Activated naive CD8-positive, alpha-beta T cell (primary cell): Measurements from ENCODE around the gene SYNE3.

Source experiments
- H3K27ac Mint-ChIP-seq: one replicate; pipeline ENCODE4 v1.8.0; 2021; ENCODE audit warnings: mixed read lengths
- H3K27me3 Mint-ChIP-seq: one replicate; pipeline ENCODE4 v1.8.0; 2021; ENCODE audit warnings: mixed read lengths
- H3K36me3 Mint-ChIP-seq: one replicate; pipeline ENCODE4 v1.8.0; 2021; ENCODE audit warnings: mixed read lengths
- H3K4me1 Mint-ChIP-seq: one replicate; pipeline ENCODE4 v1.8.0; 2021; ENCODE audit warnings: low read depth, mixed read lengths
- H3K4me3 Mint-ChIP-seq: one replicate; pipeline ENCODE4 v1.8.0; 2021; ENCODE audit warnings: mild to moderate bottlenecking, mixed read lengths
- H3K9me3 Mint-ChIP-seq: one replicate; pipeline ENCODE4 v1.8.0; 2021; ENCODE audit warnings: low read depth, mixed read lengths

The SYNE3 gene

GRCh38 chr14:95486875-95487668 is 29.4 kb downstream of the SYNE3 start:
- Mint-ChIP-seq H3K36me3 (peaks cover 7% of the 10 kb centered on the region), H3K27ac (peak overlapping the region; percentile 66), H3K4me1 (peaks cover 40% of the 10 kb centered on the region), H3K27me3 (no peaks in the 10 kb centered on the region), H3K9me3 (no peaks in the 10 kb centered on the region), H3K4me3 (no peak overlapping the region)

- H3K4me1 Mint-ChIP-seq: peaks cover 40% of the 10 kb centered on the region
- H3K27me3 Mint-ChIP-seq: no peaks in the 10 kb centered on the region
- H3K36me3 Mint-ChIP-seq: no peaks in the 10 kb centered on the region
- no peak overlapping the region for H3K27ac Mint-ChIP-seq
- H3K4me3 Mint-ChIP-seq: no peak overlapping the region
- no peaks in the 10 kb centered on the region for H3K9me3 Mint-ChIP-seq
These were observed 31.1 kb downstream of the SYNE3 start for GRCh38 chr14:95485222-95485819.

- Mint-ChIP-seq H3K4me1 (peaks cover 45% of the 10 kb centered on the region), H3K9me3 (no peaks in the 10 kb centered on the region), H3K27ac (no peak overlapping the region), H3K4me3 (no peak overlapping the region), H3K27me3 (no peaks in the 10 kb centered on the region), H3K36me3 (no peaks in the 10 kb centered on the region)
These were observed 32.2 kb downstream of the SYNE3 start for GRCh38 chr14:95484296-95484695.

GRCh38 chr14:95483309-95484165 is 32.9 kb downstream of the SYNE3 start:
- H3K27me3 Mint-ChIP-seq: no peaks in the 10 kb centered on the region
- peaks cover 45% of the 10 kb centered on the region for H3K4me1 Mint-ChIP-seq
- H3K4me3 Mint-ChIP-seq: no peak overlapping the region
- H3K9me3 Mint-ChIP-seq: no peaks in the 10 kb centered on the region
- H3K36me3 Mint-ChIP-seq: no peaks in the 10 kb centered on the region
- H3K27ac Mint-ChIP-seq: peak overlapping the region; percentile 50

- peaks cover 45% of the 10 kb centered on the region for H3K4me1 Mint-ChIP-seq
These were observed 33.7 kb downstream of the SYNE3 start for GRCh38 chr14:95482627-95483308.

GRCh38 chr14:95481391-95482022 is 34.9 kb downstream of the SYNE3 start:
- Mint-ChIP-seq H3K27ac (peak overlapping the region; percentile 37), H3K36me3 (no peaks in the 10 kb centered on the region)

More at GRCh38 chr14:95482627-95483308, 33.7 kb downstream of the SYNE3 start:
- Mint-ChIP-seq H3K4me3 (no peak overlapping the region), H3K9me3 (no peaks in the 10 kb centered on the region), H3K27me3 (no peaks in the 10 kb centered on the region), H3K36me3 (no peaks in the 10 kb centered on the region), H3K27ac (peak overlapping the region; percentile 68)

GRCh38 chr14:95480887-95481226 is 35.6 kb downstream of the SYNE3 start:
- peak overlapping the region; percentile 81 for H3K27ac Mint-ChIP-seq
- peaks cover 40% of the 10 kb centered on the region for H3K4me1 Mint-ChIP-seq
- H3K9me3 Mint-ChIP-seq: no peaks in the 10 kb centered on the region
- H3K27me3 Mint-ChIP-seq: no peaks in the 10 kb centered on the region
- no peaks in the 10 kb centered on the region for H3K36me3 Mint-ChIP-seq
- no peak overlapping the region for H3K4me3 Mint-ChIP-seq

More at GRCh38 chr14:95481391-95482022, 34.9 kb downstream of the SYNE3 start:
- H3K4me1 Mint-ChIP-seq: peaks cover 39% of the 10 kb centered on the region
- H3K27me3 Mint-ChIP-seq: no peaks in the 10 kb centered on the region
- H3K9me3 Mint-ChIP-seq: no peaks in the 10 kb centered on the region
- no peak overlapping the region for H3K4me3 Mint-ChIP-seq

GRCh38 chr14:95480109-95480886 is 36.2 kb downstream of the SYNE3 start:
- H3K27ac Mint-ChIP-seq: peak overlapping the region; percentile 81

GRCh38 chr14:95479494-95479893 is 37.0 kb downstream of the SYNE3 start:
- Mint-ChIP-seq H3K4me1 (peaks cover 36% of the 10 kb centered on the region), H3K9me3 (no peaks in the 10 kb centered on the region), H3K4me3 (no peak overlapping the region), H3K36me3 (peaks cover 2% of the 10 kb centered on the region), H3K27me3 (no peaks in the 10 kb centered on the region), H3K27ac (peak overlapping the region; percentile 70)

More at GRCh38 chr14:95480109-95480886, 36.2 kb downstream of the SYNE3 start:
- H3K4me3 Mint-ChIP-seq: no peak overlapping the region
- no peaks in the 10 kb centered on the region for H3K27me3 Mint-ChIP-seq
- H3K4me1 Mint-ChIP-seq: peaks cover 36% of the 10 kb centered on the region
- H3K9me3 Mint-ChIP-seq: no peaks in the 10 kb centered on the region
- H3K36me3 Mint-ChIP-seq: no peaks in the 10 kb centered on the region

- Mint-ChIP-seq H3K4me1 (peaks cover 40% of the 10 kb centered on the region), H3K27ac (peak overlapping the region; percentile 22), H3K9me3 (no peaks in the 10 kb centered on the region), H3K27me3 (no peaks in the 10 kb centered on the region), H3K4me3 (no peak overlapping the region), H3K36me3 (peaks cover 8% of the 10 kb centered on the region)
These were observed 37.6 kb downstream of the SYNE3 start for GRCh38 chr14:95478818-95479217.

- Mint-ChIP-seq H3K4me3 (no peak overlapping the region), H3K36me3 (peaks cover 8% of the 10 kb centered on the region), H3K27me3 (no peaks in the 10 kb centered on the region), H3K4me1 (peaks cover 45% of the 10 kb centered on the region), H3K9me3 (no peaks in the 10 kb centered on the region), H3K27ac (no peak overlapping the region)
These were observed 38.1 kb downstream of the SYNE3 start for GRCh38 chr14:95478309-95478708.

- no peaks in the 10 kb centered on the region for H3K9me3 Mint-ChIP-seq
- H3K27ac Mint-ChIP-seq: no peak overlapping the region
- H3K4me1 Mint-ChIP-seq: peaks cover 49% of the 10 kb centered on the region
- no peaks in the 10 kb centered on the region for H3K27me3 Mint-ChIP-seq
- H3K36me3 Mint-ChIP-seq: peaks cover 8% of the 10 kb centered on the region
- no peak overlapping the region for H3K4me3 Mint-ChIP-seq
These were observed 38.8 kb downstream of the SYNE3 start for GRCh38 chr14:95477411-95478269.

- Mint-ChIP-seq H3K27me3 (no peaks in the 10 kb centered on the region), H3K36me3 (peaks cover 8% of the 10 kb centered on the region), H3K4me1 (peaks cover 52% of the 10 kb centered on the region), H3K27ac (no peak overlapping the region), H3K4me3 (no peak overlapping the region), H3K9me3 (no peaks in the 10 kb centered on the region)
These were observed 39.7 kb downstream of the SYNE3 start for GRCh38 chr14:95476747-95477146.
